ENCODE results near the gene FMO4. TPM values are rescaled to one million over a fixed set of nuclear protein-coding genes. Genes with fewer than 3 reads are reported as not detected.
"Not testable (repeated sequence)": the region's sequence is repeated elsewhere in the genome, so short reads cannot be mapped to it uniquely, and the experiment has no call there.

FMO4 gene
- total RNA-seq, 1 donor from 2014 or later = 2.9 TPM

DNA sequence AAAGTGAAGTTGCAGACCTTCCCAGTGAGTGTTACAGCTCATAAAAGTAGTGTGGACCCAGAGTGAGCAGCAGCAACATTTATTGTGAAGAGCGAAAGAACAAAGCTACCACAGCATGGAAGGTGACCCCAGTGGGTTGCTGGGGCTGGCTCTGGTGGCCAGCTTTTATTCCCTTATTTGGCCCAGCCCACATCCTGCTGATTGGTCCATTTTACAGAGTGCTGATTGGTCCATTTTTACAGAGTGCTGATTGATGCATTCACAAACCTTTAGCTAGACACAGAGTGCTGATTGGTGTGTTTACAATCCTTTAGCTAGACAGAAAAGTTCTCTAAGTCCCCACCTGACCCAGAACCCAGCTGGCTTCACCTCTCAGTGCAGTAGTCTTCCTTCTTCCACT lies 76.8 kb downstream of the FMO4 start:
- not testable (repeated sequence) for DNase-seq

Other genes with a start within 250 kb of the FMO4 start
- gene FMO3, start 223.3 kb upstream of the FMO4 start, total RNA-seq = 0.37 TPM in 1 of 2 replicates, not detected in the other
- gene FMO2, start 128.9 kb upstream of the FMO4 start, total RNA-seq = 0.05 TPM in 1 of 2 replicates, not detected in the other
- not detected in 2 replicates for gene FMO1, start 65.7 kb upstream of the FMO4 start, total RNA-seq
- gene PRRC2C, start 171.3 kb downstream of the FMO4 start, total RNA-seq = 58.0 and 84.7 TPM in 2 replicates

All from dermis blood vessel endothelial cell (primary cell).